Cardiac fibroblast (primary cell): ENCODE data around the gene PPP1R2.

Experiments used
- DNase-seq, 2 donors: peaks; one replicate each; pipeline versions ENCODE4 v3.0.0 to v3.0.0-alpha.2; 2010; ENCODE audit warnings: low read depth in 2 of 2
- H3K4me3 ChIP-seq, 2 donors: replicated peaks in 1 of 2; 1 replicate in 1 of 2; 2 replicates in 1 of 2; pipeline ENCODE4 v1.5.1; 2011; ENCODE audit warnings: low read depth in 2 of 2, low read length in 2 of 2, mild to moderate bottlenecking in 2 of 2, moderate library complexity in 1 of 2
- TF ChIP-seq, protein P1 (sequence below): IDR thresholded peaks from one replicate; pipeline ENCODE4 v1.5.1; 2011; ENCODE audit warnings: low read depth, mild to moderate bottlenecking, low read length, inconsistent platforms

PPP1R2 gene

DNA sequence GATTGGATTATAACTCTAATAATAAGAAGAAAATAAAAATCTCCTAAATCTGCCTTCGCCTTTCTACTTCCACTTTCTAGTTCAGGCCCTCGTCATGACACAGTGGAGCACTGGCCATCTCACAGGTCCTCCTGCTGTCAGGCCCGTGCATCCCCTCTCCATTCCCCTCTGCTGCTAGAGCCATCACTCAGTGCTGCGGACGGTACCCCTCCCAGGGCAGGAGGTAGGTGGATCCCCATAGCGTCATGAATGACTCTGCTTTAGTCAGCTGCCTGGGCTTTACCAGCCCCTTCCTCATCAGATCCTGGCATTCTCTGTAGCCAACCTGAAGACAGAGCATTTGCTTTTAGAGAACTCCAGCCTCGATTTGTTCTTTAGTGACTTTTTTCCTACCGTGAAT lies 12.0 kb upstream of the PPP1R2 start:
- no peak overlapping the region for H3K4me3 ChIP-seq
- no peak for DNase-seq
- TF ChIP-seq, protein P1, sequence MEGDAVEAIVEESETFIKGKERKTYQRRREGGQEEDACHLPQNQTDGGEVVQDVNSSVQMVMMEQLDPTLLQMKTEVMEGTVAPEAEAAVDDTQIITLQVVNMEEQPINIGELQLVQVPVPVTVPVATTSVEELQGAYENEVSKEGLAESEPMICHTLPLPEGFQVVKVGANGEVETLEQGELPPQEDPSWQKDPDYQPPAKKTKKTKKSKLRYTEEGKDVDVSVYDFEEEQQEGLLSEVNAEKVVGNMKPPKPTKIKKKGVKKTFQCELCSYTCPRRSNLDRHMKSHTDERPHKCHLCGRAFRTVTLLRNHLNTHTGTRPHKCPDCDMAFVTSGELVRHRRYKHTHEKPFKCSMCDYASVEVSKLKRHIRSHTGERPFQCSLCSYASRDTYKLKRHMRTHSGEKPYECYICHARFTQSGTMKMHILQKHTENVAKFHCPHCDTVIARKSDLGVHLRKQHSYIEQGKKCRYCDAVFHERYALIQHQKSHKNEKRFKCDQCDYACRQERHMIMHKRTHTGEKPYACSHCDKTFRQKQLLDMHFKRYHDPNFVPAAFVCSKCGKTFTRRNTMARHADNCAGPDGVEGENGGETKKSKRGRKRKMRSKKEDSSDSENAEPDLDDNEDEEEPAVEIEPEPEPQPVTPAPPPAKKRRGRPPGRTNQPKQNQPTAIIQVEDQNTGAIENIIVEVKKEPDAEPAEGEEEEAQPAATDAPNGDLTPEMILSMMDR: no peak

DNA sequence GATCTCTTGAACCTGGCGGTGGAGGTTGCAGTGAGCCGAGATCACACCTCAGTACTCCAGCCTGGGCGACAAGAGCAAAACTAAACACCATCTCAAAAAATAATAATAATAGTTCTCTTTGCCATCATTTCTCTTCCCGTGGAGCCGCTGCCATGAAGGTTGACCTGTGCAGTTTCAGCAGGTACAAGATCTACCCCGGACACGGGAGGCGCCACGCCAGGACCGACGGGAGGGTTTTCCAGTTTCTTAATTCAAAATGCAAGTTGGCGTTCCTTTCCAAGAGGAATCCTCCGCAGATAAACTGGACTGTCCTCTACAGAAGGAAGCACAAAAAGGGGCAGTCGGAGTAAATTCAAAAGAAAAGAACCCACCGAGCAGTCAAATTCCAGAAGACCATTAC lies 11.3 kb upstream of the PPP1R2 start:
- TF ChIP-seq, protein P1: no peak
- H3K4me3 ChIP-seq: no peak overlapping the region
- no peak for DNase-seq

DNA sequence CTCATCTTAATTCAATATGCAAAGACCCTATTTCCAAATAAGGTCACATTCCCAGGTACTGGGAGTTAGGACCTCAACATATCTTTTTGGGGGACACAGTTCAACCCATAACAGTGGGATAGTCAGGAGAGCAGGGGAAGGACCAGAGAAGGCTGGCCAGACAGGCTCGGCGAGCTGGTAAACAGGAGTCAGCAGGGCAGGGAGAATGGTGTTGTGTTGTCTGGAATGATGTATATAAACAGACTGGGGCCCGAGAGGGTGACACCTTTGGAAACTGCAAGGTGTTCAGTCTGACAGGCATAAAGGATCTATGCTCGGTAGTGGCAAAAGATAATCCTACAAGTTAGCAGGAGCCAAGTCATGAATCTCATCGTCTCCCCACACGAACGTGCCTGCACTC lies 10.1 kb upstream of the PPP1R2 start:
- no peak overlapping the region for H3K4me3 ChIP-seq
- TF ChIP-seq, protein P1: no peak
- no peak for DNase-seq

DNA sequence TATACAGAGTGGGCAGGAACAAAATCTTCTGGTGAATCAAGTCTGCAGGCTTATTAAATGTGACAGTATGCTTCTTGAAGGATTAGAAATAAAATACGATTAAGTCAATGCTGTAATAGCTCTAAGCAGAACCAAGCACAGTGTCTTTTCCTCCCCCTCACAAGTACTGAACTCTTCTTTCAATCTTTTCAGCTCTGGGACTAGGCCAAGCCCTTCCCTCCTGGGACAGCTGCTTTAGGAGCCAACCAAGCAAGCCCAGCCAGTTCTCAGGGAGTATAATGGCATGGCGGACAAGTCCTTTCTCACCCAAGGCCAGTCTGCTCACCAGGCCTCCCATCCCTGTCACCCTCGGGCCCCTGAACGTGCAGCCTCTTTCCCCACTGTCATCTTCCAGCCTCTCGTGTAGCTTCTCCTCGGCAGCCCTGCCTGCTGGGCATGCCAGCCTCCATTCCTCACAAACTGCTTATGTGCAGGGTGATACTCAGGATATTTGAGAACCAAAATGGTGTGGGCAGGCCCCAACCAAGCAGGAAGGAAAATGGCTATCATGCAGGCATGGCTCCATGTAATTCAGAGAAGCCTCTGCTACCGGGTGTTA lies 8.4 kb upstream of the PPP1R2 start:
- TF ChIP-seq, protein P1: no peak
- H3K4me3 ChIP-seq: no peak overlapping the region
- DNase-seq: peak; percentile 44 to 72

DNA sequence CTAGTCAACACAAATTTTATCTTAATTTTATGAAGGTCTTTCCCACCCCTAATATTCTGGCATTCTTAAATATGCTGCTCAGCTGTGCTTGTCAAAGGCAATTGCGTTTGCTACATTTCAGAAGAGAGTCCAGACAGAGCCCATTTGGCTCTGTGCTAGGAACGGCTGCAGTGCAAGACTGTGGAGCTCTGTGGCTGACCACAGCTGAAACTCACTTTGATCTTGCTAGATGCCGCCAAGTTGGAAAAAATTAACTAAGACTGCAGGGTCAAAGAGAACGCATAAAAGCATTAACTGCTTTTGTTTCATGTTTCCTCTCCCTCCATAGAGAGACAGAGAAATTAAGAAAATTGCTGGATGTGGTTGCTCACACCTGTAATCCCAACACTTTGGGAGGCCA lies 7.6 kb upstream of the PPP1R2 start:
- no peak overlapping the region for H3K4me3 ChIP-seq
- DNase-seq: no peak

DNA sequence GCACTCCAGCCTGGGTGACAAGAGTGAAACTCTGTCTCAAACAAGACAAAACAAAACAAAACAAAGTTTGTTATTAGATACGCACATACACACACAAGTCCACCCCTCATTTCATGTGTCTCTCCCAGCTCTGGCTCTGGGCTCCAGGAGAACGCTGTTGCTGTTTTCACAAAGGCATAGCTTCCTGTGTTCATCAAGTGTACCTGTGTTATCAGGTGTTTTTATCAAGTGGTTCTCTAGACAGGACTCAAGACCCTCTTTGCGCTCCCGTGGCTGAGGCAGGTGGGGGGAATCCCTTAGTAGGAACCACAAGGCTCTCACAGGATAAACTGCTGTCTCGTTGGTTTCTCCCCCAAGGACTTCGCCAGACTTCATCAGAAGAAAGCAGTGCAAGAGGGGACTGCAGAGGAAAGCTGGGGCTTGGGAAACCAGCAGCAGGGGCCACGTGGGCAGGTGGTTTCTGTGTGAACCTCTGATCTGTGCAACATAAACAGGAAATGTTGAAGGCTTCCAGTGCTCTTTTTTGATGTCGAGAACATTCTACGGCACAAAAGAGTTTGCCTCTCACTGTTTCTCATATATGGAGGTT lies 6.9 kb upstream of the PPP1R2 start:
- no peak for DNase-seq
- no peak overlapping the region for H3K4me3 ChIP-seq

More for the DNA sequence above, 7.6 kb upstream of the PPP1R2 start:
- TF ChIP-seq, protein P1: no peak

More for the DNA sequence above, 6.9 kb upstream of the PPP1R2 start:
- TF ChIP-seq, protein P1: no peak
